Embryonic facial prominence (tissue), 1 donor: ENCODE results near the gene P2RX3.
"Not testable (repeated sequence)": the region's sequence is repeated elsewhere in the genome, so short reads cannot be mapped to it uniquely, and the experiment has no call there.

Source experiments
- DNase-seq: peaks from one replicate; pipeline ENCODE4 v3.0.0-alpha.2; 2016; ENCODE audit errors: extremely low spot score

Gene P2RX3

DNA sequence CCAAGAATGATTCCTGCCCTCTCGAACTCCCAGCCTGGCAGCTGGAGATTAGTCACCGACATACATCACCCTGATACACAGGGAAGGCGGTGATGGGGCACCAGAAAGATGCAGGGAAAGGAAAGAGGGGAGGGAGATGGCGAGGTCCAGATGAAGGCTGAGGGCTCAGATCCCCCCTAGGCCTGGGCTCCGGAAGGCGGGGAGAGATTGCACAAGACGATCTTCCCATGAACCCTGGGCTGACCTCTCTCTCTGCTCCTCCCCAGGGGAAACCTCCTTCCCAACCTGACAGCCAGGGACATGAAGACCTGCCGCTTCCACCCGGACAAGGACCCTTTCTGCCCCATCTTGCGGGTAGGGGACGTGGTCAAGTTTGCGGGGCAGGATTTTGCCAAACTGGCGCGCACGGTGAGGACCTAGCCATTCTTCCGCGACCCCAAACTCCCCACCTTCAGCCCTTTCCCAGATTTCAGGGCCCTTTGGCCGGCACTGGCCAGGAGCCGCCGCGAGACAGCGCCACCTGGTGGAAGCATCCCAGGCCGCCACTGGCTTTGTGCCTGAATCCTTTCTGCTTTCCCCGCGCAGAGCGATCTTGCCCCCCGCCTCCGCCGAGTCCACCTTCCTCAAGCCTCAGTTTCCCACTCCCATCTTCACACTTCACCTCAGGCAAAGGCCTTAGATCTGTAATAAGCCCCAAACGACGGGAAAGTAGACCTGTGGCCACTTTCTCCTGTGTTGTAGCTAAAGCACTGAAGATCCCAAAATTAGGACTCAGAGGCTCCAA, 11.5 kb downstream of the P2RX3 start:
- no peak for DNase-seq

DNA sequence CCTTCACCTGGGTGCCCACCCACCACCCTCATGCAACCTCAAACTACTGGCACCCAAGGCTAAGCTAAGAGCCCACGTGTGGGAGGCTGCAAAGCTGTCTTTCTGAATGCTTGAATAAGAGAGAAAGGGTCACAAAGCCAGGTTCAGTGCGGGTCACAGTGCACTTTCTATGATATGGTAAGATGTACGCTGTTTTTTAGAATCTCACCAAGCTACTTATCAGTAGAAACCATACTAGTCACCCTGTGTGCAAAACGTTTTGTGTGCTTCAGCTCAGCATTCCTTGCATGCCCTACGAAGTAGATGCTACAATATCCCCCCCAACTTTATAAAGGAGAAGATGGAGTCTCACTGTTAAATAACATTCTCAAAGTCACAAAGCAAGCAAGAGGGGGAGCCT, 14.9 kb downstream of the P2RX3 start:
- no peak for DNase-seq

DNA sequence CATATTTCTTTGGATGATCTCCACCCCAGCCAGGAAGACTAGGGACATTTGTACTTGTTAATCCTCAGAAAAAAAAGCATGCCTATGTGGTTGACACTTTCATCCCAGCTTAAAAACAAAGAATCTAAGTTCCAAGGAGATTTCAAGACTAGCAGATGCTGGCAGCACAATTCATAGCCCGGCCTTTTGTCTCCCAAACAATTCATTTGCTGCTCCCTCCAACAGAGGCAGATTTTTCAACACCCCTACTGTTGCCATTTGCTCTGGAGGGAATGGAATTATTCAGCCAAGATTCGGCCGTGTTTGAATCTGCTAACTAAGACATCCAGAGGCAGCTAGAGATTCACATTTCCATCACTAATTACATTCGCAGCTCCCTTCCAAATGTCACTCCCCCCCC, 15.3 kb downstream of the P2RX3 start:
- DNase-seq: no peak

DNA sequence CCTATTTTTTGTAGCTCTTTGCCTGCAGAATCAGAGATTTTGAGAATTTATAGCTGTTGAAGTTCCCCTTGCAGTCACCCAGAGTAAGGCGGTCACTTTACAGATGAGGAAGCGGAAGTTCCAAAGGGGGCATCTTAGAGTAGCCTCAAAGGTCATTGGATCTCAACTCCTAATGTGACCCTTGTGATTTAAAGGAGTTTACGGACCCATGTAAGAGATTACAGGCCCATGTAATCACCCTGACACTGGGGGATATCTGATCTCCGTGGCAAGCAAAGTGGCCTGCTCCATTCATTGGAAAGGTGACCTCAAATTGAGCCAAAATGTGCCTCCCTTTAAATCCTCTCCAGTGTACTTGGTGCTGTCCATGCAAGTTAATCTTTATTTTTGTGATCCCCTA, 15.7 kb downstream of the P2RX3 start:
- DNase-seq: no peak

DNA sequence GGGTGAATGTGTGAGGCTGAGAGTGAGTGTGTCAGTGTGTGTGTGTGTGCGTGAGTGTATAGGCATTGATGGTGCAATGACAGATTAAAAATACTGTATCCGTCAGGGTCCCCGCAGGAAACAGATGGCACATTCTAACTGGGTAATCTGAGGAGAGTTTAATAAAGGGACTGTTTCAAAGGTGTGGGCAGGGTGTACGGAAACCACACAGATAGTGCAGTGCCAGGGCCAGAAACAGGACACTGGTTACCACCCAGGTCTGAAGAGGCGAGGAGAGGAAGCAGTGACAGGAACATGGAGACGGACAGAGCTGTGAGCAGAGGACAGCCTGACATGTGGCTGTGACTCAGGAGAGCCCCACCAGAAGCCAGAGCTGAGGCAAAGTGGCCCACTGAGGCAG, 16.5 kb downstream of the P2RX3 start:
- DNase-seq: no peak

DNA sequence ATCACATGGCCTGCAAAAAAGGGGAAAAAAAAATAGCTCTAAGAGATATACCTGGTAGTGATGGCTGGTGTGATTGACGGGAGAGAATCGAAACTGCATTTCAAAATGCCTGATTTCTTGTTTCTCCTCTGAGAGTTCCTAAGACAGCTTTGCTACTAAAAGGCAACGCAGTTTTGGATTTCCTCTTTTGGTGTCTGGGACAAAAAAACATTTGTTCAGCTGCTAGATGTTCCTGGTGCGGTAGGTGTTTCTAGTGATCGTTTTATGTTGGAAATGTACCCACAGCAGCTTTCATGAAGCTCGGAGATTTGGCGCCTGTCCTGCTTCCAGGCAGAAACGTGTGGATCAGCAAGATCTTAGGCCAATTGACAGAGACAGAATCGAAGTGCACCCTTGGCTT, 18.1 kb downstream of the P2RX3 start:
- DNase-seq: no peak

DNA sequence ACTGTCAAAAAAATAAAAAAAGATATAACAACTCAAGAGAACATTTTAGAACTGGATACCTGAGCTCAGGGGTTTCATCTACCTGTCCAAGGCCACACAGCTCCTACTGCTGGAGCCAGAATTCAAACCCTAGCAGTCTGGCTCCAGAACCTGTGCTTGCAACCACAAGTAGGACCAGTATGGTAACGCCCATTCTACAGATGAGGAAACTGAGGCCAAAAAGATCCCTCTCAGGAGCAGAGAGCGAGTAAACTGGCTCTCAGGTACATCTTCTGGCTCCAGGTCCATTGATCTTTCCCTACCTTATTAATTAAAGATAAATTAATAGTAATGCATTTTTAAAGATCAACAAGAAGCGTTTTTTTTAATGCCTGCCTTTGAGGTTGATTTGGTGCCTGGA, 19.2 kb downstream of the P2RX3 start:
- no peak for DNase-seq

DNA sequence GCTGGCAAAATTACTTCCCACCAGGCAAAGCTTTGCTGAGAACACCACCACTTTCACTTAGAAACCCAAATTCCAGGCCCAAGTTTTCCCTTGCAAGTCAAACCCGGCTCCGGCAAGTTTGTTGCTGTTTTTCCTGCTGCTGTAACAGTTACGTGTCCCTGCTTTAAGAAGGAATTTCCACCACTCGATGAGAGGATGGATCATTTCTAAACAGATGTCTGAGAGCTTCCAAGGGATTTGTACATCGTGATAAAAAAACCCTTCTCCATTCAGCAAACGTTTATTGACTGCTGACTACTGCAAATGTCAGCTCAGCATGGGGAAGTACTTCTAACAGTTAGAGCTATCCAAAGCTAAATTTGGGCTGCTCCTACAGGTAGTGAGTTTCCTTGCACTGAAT, 19.7 kb downstream of the P2RX3 start:
- no peak for DNase-seq

DNA sequence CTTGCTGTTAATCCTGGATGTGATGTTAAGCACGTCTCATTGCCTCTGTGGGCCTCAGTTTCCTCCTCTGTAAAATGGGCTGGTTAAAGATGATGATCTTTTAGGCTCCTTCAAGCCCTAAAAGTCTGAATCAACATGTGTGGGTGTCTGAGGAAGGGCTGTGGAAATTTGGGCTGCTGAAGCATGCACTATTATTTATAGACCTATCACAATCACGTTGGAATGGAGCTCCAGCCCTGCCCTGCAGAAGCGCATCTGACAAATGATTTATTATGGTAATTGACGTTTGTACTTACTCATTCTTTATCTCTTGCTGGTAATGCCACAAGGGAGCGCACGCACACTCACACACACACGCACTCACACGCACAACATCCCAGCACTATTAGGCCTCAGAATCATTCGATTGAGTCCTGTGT, 20.4 kb downstream of the P2RX3 start:
- DNase-seq: no peak

DNA sequence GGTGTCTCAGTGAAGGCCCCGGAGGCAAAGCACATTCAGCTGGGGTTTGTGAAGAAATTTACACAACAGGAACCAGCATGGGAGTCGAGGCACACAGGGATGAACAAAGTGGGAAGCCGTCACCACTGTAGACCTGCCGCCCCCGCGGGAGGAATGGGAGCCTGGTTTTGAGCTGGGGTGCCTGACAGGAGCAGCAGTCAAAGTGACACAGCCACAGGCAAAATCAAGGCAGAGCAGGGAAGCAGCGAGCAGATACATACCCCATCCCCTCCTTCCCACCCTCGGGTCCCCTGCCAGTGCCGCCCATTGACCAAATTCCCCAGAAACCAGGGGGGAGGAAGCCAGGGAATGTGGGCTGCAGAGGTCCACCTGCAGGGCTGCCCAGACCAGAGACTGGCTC, 20.8 kb downstream of the P2RX3 start:
- DNase-seq: no peak

DNA sequence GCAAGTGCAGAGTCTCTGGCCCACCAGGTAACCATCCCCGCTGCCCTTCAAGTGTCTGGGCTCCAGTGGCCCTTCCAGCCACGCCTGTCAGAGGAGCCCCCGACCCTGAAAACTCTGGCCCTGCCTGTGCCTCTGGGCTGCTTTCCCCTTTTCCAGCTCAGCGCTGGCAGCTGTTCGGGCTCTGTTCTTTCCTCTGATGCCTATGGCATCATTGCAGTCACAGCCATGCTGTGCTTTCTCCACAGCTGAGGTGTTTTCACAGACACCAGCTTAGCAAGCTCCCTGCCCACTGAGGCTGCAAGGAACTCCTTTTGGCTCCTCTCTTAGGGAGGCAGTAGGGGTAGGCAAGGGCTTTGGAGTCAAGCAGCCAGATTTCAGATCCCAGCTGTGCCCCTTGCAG, 21.2 kb downstream of the P2RX3 start:
- DNase-seq: no peak

DNA sequence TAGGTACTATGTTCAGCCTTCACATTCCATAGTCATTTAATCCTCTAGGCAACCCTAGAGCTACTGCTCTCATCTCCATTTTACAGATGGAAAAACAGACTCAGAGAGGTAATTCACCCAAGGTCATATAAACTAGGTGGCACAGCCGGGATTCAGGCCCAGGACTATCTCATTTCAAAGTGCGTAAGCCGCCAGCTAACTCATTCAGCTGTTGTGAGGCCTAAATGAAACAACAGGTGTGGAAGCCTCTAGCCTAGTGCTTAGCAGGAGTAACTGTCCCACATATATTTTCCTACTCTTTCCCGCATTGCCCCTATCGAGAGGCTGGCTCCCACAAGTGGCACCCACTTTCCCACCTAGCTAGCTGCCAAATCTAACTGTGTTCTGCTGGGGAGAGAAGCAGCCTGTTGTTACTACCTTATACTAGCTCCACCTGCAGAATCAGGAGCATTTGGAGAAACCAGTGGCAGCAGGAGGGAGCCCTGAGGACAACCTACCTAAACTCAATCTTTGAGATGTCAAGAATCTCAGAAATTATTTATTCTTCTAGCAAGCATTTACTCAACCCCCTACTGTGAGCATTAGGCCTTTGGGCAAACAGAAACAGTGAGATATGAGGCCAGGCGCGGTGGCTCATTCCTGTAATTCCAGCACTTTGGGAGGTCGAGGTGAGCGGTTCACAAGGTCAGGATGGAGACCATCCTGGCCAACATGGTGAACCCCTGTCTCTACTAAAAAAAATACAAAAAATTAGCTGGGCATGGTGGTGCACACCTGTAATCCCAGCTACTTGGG, 21.9 kb downstream of the P2RX3 start:
- DNase-seq: no peak

DNA sequence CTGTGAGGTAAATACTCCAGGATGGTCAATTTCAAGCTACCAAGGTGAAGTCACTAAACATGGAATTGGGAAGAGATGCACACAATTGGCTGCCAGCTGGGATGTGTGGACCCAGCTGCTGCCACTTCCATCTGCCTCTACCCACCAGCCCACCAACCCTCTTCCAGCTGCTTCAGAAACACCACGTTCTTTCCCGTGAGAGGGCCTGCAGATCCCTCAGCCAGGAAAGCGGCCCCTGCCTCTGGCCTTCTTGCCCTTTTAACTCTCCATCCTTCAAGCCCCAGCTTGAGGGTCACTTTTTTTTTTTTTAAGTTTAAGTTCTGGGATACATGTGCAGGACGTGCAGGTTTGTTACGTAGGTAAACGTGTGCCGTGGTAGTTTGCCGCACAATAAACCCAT, 22.8 kb downstream of the P2RX3 start:
- no peak for DNase-seq

DNA sequence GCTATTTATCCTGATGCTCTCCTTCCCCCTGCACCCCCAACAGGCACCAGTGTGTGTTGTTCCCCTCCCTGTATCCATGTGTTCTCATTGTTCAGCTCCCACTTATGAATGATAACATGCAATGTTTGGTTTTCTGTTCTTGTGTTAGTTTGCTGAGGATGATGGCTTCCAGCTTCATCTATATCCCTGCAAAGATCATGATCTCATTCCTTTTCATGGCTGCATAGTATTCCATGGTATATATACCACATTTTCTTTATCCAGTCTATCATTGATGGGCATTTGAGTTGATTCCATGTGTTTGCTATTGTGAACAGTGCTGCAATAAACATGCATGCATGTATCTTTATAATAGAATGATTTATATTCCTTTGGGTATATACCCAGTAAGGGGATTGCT, 23.3 kb downstream of the P2RX3 start:
- DNase-seq: not testable (repeated sequence)

DNA sequence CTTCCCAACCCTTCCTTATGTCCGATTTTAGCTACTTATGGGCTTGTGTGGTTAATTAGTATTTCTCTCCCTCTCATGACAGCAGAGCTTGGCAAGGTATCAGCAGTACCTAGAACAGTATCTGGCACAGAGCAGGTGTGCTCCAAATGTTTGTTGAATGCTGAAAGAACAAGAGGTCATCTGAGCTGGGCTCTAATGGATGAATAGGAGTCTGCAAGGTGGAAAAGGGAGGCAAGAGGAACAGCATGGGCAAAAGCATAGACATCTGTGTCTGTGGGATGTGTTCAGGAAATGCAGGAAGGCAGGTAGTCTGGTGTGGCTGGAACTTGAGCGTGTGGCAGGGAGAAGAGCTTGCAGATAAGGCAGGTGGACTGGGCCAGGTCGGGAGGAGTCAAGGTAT, 23.8 kb downstream of the P2RX3 start:
- DNase-seq: no peak

DNA sequence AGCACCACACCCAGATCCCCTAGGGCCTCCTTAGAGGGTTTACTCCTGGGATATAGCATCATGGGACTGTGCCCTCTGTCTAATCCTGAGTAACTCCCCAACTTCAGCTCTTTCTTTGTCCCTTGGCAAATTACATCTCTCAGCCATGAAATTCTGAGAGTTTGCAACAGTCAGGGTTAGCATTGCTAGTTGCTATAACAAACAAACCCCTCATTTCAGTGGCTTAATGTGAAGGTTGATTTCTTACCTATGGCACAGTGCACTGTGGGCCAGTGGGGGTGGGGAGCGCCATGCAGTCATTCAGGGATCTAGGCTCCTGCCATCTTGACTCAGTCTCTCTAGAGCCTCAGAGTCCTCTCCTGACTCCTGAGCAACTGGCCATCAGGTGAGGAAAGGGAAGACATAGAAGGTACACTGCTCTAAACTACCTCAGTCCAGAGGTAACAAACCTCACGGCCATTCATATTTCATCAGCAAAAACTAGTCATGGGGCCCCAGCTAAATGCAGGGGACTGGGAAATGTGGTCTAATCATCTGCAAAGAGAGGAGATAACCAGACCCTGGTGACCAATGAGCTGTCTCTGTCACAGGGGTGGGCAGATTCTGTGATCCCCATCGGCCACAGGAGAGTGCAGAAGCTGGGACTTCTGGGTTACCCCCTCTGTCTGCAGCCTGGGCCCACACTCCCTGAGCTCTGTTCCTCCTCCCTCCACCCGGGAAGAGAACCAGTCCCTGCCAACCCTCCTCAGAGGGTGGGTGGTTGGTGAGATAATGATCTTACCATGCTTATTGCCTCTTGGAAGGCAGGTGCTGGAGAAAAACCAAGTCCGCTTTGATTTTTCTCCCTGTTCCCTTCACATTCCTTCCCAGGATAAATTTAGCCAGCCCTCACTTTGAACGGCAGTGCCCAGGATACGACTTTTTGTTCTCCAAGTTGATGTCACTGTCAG, 25.3 kb downstream of the P2RX3 start:
- no peak for DNase-seq

DNA sequence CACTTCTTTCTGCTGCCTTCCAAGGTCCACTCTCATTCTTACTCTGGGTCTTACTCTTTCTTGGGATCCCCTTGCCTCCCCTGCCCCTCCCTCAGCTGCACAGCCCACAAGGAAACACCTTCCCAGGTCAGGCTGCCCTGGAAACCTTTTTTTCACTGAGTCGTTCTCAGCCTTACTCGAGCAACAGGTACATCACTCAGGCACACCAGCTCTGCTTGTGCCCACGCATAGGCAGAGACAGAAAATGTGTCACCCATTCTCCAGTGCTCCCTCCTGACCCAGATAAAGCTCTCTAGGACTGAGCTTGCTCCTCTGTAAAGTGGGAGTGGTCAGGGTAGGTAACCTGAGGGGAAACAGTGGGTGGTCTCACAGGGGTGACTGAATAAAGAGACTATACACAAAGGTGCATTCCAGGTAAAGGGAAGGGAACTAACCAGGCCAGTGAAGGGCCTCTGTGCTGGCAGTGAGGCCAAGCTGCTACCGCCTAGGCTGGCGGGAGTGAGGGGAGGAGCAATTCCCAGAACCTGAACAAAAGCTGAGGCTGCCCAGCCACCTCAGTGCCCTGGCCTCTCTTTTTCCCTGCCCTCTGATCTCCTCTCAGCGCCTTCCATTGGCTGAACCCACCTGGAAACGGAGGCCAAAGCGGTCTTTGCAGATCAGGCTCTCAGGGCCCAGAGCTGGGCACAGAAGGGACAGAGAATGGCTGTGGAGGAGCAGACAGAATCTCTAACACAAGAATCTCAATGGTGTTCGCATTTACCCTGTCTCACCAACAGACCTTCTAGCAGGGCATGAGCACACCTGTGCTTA, 26.9 kb downstream of the P2RX3 start:
- DNase-seq: no peak

DNA sequence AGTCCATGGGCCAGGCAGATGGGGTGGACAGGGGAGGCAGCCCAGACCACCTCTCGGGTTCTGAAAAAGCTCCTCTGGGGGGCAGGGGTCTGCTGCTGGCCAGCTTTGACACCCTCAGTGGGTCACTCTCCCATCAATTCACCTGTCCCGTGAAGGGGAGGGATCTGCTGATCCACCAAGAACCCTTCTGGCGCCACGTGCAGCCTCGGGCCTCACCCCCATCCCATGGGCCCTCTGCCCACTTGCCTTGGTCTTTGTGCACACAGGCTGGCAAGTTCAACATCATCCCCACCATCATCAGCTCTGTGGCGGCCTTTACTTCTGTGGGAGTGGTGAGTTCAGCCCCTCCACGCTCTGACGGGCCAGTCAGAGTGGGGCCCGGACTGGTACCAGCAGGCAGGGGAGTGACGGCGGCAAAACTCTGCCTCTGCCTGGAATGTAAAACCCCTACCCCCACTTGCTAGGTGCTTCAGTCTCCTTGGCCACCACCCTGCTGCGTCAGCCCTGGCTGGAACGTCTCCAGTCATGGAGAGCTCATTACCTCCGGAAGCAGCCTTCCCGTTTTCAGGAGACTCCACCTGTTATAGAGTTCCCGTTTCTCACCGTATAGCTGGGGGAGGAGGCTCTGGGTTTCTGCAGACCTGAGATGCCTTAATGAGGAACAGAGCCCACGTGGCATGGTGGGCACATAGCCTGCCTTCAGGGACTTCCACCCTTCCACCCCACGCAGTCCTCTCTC, 30.1 kb downstream of the P2RX3 start:
- DNase-seq: no peak

DNA sequence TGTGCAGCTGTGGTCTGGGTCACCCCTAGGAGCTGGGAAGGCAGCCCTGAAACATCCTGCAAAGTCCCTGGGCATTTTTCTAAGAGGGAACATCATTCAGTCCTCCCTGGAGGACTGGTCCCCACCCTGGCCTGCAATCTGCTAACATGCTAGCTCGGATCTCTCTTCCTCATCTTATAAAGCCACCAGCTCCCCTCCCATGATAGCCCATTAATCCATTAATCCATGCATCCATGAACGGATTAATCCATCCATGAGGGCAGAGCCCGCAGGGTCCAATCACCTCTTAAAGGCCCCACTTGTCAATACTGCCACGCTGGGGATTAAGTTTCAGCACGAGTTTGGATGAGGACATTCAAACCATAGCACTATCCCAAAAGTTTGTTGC, 30.7 kb downstream of the P2RX3 start:
- no peak for DNase-seq

DNA sequence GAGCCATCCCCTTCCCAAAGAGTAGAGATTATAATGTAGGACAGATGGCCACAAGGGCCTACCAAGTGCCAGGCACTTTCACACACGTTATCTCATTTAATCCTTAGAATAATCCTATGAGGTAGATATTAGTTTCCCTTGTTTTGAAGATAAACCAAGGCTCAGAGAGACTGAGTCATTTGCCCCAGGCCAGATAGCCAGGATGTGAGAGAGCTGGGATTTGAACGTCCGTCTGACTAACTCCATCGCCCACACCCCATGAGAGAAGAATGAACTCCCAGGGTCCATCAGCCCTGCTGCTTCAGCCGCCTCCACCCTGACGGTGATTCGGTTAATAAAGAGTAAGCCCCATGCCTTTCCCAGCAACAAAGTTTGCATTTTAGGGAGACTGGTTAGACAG, 32.1 kb downstream of the P2RX3 start:
- no peak for DNase-seq

DNA sequence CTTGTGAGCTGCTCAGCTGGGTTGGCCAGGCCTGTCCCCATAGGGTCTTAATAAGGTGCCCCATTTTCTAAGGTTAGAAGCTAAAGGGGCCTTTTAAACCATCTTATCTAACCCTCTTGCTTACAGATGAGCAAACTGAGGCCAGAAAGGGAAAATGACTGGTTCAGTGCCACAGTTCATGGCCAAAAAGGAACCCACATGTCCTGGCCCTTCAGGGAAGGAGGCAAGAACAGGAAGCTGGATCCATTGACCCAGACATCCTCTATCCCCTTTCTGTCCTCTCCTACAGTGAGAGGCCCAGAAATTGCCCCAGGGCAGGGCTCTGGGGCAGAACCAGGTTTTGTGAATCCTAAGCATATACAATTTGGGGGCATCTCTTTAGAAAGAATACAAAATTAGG, 32.8 kb downstream of the P2RX3 start:
- no peak for DNase-seq
